ENCODE results near the gene CPNE7.

- TF ChIP-seq, protein P1, sequence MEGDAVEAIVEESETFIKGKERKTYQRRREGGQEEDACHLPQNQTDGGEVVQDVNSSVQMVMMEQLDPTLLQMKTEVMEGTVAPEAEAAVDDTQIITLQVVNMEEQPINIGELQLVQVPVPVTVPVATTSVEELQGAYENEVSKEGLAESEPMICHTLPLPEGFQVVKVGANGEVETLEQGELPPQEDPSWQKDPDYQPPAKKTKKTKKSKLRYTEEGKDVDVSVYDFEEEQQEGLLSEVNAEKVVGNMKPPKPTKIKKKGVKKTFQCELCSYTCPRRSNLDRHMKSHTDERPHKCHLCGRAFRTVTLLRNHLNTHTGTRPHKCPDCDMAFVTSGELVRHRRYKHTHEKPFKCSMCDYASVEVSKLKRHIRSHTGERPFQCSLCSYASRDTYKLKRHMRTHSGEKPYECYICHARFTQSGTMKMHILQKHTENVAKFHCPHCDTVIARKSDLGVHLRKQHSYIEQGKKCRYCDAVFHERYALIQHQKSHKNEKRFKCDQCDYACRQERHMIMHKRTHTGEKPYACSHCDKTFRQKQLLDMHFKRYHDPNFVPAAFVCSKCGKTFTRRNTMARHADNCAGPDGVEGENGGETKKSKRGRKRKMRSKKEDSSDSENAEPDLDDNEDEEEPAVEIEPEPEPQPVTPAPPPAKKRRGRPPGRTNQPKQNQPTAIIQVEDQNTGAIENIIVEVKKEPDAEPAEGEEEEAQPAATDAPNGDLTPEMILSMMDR (IDR thresholded peaks at IDR 0.05), result no peak
- no peak for TF ChIP-seq ZFX (IDR thresholded peaks at IDR 0.05; ENCODE audit: borderline replicate concordance)
These were observed 42.8 kb downstream of the CPNE7 start for GRCh38 chr16:89618109-89618998.

All from 22Rv1 (cell line).